ENCODE data around the gene OVAAL. TPM values are rescaled to one million over a fixed set of nuclear protein-coding genes. Genes with fewer than 3 reads are reported as not detected.

Gene OVAAL
- 5.3 TPM for total RNA-seq
- long read RNA-seq, partial matches to known transcripts = 1 of 2 reads
- long read RNA-seq, other reads (novel, unspliced or antisense) = 1 of 2 reads

GRCh38 chr1:180558664-180559063 lies at the start of gene OVAAL:
TSS of gene OVAAL (plus strand) at chr1:180558964.
- H3K4me1 ChIP-seq = peaks cover 41% of the 10 kb centered on the region
- no peaks in the 10 kb centered on the region for H3K36me3 ChIP-seq
- no peak for TF ChIP-seq CTCF (IDR thresholded peaks at IDR 0.05; ENCODE audit: borderline replicate concordance)
- H3K27me3 ChIP-seq (ENCODE audit: low read depth) = no peaks in the 10 kb centered on the region
- H3K9me3 ChIP-seq (replicated peaks) = no peaks in the 10 kb centered on the region
- peak within 1 kb of the TSS; percentile 84 for H3K27ac ChIP-seq (replicated peaks)
- no peak within 1 kb of the TSS for H3K4me3 ChIP-seq
- no peak for DNase-seq
- intact Hi-C loops (cut with micrococcal nuclease) = no loop called here

- TF ChIP-seq CTCF (IDR thresholded peaks at IDR 0.05; ENCODE audit: borderline replicate concordance) = no peak
- Histone ChIP-seq H3K9me3 (replicated peaks) (no peaks in the 10 kb centered on the region), H3K4me3 (no peak overlapping the region), H3K27ac (replicated peaks) (no peak overlapping the region), H3K27me3 (ENCODE audit: low read depth) (no peaks in the 10 kb centered on the region), H3K36me3 (no peaks in the 10 kb centered on the region), H3K4me1 (peaks cover 4% of the 10 kb centered on the region)
- no peak for DNase-seq
- intact Hi-C loops (cut with micrococcal nuclease) = no loop called here
These were observed 47.9 kb upstream of the OVAAL start for GRCh38 chr1:180510882-180511281.

GRCh38 chr1:180513531-180513930 lies 45.2 kb upstream of the OVAAL start:
- intact Hi-C loops (cut with micrococcal nuclease) = no loop called here
- no peak for TF ChIP-seq CTCF (IDR thresholded peaks at IDR 0.05; ENCODE audit: borderline replicate concordance)
- DNase-seq = no peak
- H3K27me3 ChIP-seq (ENCODE audit: low read depth) = no peaks in the 10 kb centered on the region
- H3K4me1 ChIP-seq = peaks cover 11% of the 10 kb centered on the region
- H3K36me3 ChIP-seq = no peaks in the 10 kb centered on the region
- H3K9me3 ChIP-seq (replicated peaks) = no peaks in the 10 kb centered on the region
- no peak overlapping the region for H3K27ac ChIP-seq (replicated peaks)
- no peak overlapping the region for H3K4me3 ChIP-seq

GRCh38 chr1:180515364-180515763 lies 43.4 kb upstream of the OVAAL start:
- Histone ChIP-seq H3K36me3 (no peaks in the 10 kb centered on the region), H3K9me3 (replicated peaks) (no peaks in the 10 kb centered on the region), H3K27me3 (ENCODE audit: low read depth) (no peaks in the 10 kb centered on the region), H3K4me3 (no peak overlapping the region), H3K27ac (replicated peaks) (no peak overlapping the region), H3K4me1 (peaks cover 22% of the 10 kb centered on the region)
- DNase-seq = no peak
- TF ChIP-seq CTCF (IDR thresholded peaks at IDR 0.05; ENCODE audit: borderline replicate concordance) = no peak
- intact Hi-C loops (cut with micrococcal nuclease) = loop anchor here (5.0 kb wide), 1 partner anchor 347 kb away; no protein-coding TSS in a partner anchor

GRCh38 chr1:180515857-180516388 lies 42.8 kb upstream of the OVAAL start:
- no peak overlapping the region for H3K4me3 ChIP-seq
- TF ChIP-seq CTCF (IDR thresholded peaks at IDR 0.05; ENCODE audit: borderline replicate concordance) = peak; percentile 88
- DNase-seq = peak; percentile 41
- no peaks in the 10 kb centered on the region for H3K27me3 ChIP-seq (ENCODE audit: low read depth)
- intact Hi-C loops (cut with micrococcal nuclease) = loop anchor here (5.0 kb wide), 1 partner anchor 346 kb away; no protein-coding TSS in a partner anchor
- peaks cover 22% of the 10 kb centered on the region for H3K4me1 ChIP-seq
- H3K9me3 ChIP-seq (replicated peaks) = no peaks in the 10 kb centered on the region
- H3K36me3 ChIP-seq = no peaks in the 10 kb centered on the region
- H3K27ac ChIP-seq (replicated peaks) = peak overlapping the region; percentile 53

Measured in left ventricle myocardium inferior (tissue), 1 donor.